Hematopoietic multipotent progenitor cell treated with erythropoietin and hydrocortisone succinate and interleukin-3 and kit ligand, for 8 days (in vitro differentiated cells): ENCODE data around the gene TGFBR2.

Experiments
- DNase-seq: peaks from one replicate; pipeline ENCODE4 v3.0.0-alpha.2; 2015

The TGFBR2 gene

DNA sequence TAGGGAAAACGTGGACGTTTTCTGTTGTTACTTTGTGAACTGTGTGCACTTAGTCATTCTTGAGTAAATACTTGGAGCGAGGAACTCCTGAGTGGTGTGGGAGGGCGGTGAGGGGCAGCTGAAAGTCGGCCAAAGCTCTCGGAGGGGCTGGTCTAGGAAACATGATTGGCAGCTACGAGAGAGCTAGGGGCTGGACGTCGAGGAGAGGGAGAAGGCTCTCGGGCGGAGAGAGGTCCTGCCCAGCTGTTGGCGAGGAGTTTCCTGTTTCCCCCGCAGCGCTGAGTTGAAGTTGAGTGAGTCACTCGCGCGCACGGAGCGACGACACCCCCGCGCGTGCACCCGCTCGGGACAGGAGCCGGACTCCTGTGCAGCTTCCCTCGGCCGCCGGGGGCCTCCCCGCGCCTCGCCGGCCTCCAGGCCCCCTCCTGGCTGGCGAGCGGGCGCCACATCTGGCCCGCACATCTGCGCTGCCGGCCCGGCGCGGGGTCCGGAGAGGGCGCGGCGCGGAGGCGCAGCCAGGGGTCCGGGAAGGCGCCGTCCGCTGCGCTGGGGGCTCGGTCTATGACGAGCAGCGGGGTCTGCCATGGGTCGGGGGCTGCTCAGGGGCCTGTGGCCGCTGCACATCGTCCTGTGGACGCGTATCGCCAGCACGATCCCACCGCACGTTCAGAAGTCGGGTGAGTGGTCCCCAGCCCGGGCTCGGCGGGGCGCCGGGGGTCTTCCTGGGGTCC lies at the start of gene TGFBR2:
TSS of gene TGFBR2 (plus strand) at position 301 of the 731 bp plus-strand sequence. CDS start at position 584, 283 bp downstream.
- peak; percentile 91 for DNase-seq

DNA sequence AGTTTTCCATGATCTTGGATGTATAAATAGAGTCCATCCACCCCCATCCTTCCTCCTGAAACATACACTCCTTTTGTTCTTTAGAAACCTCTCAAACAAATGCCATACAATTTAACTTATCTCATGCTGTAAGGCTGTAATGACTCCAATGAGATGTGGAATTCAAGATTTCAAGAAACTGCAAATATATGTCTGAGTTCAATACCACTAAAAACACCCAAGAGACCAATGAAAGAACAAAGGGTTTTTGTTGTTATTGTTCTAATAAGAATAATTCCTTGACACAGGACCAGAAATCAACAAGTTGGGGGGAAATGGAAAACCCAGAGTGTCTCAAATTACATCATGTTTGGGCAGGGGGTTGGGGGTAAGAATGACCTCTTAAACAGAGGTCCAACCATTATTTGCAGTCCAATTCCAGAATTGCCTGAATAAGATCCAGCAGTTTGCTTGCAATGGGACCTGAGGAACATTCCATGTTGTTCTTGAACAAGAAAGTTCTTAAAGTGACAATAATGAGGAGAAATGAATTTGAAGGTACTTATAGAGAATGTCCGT lies 48.6 kb upstream of the TGFBR2 start:
- DNase-seq, result no peak

DNA sequence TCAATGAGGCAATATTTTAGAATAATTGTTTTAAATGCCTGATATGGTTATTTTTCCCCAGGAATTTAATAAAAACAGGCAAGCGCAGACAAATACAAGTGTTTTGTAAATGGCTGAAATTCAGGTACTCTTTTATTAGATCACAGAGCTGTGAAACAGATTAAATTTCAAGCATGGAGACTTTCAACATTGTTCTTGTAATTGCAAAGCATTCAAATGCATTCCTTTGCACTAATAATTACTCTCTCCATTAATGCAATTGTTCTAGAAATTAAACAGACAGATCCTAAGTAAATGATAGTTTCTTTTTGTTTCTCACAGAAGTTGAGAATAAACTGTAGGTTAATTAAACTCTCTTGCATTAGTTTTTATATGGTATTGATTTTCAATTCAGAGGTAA lies 42.4 kb upstream of the TGFBR2 start:
- no peak for DNase-seq

DNA sequence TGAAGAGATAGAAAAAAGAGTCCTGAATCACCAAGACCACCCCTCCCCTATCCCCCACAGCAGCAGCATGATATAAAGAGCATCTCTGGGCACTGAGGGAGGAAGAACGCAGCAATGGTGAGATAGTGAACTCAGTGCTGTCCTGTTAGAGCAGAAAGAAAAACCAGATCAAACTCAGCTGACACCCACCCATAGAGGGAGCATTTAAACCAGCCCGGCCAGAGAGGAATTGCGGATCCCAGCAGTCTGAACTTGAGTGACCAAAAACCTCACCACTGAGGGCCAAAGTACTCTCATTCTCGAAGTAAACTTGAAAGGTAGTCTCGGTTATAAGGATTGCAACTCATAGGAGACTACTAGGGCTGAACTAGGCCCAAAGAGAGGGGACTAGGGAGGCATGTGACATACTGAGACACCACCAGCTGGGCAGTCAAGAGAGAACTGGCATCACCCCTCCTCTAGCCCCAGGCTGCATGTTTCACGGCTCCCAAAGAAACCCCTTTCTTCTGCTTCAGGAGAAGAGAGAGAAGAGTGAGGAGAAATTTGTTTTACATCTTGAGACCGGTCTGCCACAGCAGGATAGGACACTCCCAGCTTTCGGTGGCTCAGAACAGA lies 39.2 kb upstream of the TGFBR2 start:
- DNase-seq, result no peak

DNA sequence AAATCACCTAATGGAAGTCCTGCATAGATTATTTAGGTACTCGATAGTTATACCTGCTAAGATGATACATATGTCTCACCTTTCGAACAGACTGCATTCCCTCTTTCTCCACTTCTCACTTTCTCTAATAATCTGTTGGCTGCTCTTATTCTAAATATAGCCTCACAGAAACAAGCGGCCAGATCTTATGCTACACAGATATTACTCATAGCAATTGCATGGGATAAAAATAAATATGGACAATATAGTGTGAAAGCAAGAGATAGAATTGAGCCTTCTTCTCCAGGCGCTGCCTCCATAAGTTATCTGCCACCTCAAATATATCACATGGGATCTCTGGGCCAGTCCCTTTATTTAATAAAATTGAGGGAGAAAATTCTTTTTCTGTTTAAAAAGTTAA lies 29.5 kb upstream of the TGFBR2 start:
- no peak for DNase-seq

DNA sequence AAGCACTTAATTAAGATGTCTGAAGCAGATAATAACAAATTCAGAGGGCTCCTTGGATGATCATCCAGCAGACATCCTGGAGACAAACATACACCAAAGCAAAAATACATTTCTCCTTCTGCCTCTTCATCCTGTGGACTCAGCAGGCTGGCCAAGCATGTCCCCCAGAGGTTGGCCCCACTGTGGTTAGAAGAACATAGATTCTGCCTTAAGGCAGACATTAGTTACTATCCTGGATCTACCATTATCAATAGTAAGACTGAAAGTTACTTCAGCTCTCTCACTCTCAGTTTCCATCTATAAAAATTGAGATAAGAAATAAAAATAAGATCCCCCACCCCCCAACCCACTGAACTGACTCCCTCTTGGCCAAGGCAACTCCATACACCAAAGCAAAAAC lies 28.6 kb upstream of the TGFBR2 start:
- DNase-seq, result no peak

DNA sequence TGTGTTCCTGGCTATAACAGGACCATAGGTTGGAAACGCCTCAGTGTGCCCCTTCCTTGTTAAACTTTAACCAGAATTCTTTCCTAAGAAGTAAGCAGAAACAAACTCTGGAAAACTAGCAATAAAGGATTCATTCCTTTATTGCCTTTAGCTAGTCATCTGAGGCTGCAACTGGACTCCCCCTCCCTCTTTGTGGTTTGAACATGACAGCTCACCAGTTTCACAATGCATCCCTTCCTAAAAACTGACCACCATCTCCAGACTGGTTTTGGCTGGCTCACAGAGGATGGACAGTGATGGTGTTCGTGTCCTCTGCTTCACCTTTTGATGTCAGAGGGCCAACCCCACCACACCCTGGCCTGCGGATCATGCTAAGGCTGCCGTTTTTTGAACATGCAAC lies 27.9 kb upstream of the TGFBR2 start:
- DNase-seq, result no peak

DNA sequence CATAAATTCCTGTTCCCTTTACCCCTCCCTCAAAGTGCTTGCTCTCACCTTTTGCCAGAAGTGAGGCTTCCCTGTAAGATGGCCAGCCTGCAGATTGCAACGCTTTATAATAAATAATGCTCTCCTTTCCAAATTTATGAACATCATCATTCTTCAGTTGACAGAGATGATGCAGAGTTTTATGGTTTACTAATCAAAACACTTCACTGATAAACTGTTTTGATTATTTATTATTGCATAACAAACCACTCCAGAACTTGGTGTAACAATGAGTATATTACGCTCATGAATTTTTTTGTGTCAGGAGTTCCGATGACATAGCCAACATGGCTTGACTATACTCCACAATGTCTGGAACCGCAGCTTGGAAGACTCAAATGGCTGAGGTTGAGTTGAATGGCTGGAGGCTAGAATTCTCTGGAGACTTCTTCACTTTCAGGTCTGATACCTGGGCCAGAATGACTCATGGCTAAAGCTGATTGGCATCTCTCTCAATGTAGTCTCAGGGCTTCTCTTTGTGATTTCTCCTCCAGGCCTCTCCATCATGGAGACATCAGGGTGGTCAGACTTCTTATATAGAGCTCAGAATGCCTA lies 27.3 kb upstream of the TGFBR2 start:
- no peak for DNase-seq

DNA sequence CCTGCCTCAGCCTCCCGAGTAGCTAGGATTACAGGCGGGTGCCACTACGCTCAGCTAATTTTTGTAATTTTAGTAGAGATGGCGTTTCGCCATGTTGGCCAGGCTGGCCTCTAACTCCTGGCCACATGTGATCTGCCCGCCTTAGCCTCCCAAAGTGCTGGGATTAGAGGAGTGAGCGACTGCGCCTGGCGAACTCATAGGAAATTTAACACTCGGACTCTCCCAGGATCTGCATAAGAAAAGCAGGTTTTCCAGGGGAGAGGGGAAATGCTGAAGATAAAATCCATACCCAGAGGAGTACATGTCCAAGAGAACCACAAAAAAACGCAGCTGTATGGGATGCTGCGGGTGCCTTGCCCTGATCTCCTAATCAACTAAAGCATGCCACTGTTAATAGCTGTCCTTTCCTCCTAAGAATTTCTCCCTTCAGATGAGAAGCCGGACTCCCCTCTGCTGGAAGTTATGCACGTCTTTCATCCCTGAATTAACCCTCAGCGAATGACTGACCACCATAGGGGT lies 25.3 kb upstream of the TGFBR2 start:
- DNase-seq, result no peak

DNA sequence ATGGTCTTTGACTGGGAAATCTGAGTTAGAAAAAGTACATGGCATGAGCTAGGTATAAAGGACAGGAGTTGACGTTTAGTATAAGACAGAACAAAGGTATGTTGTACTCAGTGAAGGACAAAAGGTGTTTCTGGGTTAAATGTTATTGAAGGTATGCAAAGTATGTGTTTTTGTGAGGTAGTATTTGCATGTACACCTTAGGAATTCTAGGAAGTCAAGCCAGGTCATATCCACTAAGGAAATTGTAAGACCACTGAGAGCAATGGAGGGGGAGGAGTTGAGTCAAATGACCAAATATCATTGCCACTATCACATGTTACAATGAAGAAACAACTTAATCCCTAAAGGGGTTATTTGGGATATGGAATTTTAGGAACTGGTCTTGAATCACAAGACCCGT lies 24.4 kb upstream of the TGFBR2 start:
- DNase-seq, result no peak

DNA sequence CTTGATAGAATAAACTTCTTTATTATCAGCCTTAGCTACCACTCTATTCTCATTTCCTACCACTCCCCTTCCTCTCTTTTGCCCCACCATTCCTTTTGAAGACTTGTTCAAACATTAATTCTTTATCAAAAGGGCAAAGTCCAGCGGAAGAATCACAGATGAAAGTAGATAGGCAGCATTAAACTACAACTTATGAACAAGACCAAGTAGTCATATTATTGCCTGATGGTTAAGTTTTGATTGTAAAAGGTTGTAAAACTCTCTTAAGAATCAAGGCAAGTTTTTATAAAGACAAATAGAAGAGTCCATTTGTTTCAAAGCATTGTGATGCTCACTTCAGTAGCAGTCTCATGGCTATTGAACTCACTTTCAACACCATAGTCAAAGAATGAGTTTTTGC lies 22.4 kb upstream of the TGFBR2 start:
- no peak for DNase-seq

DNA sequence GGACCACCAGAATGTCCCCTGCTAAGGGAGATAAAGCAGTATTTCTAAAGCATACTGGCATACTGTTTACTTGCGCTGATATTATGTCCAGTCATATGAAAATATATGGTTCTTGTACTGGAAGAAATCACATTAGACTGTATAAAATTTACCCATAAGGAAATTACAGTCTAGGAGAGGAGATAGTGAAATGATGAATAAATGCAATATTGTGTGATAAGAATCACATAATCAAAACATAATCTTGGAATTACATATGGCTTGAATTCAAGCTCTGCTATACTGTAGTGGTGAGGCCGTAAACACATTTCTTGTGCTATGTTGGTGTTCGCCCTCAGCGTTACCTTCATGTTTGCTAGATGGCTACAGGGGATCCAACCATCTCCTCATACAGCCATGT lies 20.7 kb upstream of the TGFBR2 start:
- DNase-seq, result no peak

DNA sequence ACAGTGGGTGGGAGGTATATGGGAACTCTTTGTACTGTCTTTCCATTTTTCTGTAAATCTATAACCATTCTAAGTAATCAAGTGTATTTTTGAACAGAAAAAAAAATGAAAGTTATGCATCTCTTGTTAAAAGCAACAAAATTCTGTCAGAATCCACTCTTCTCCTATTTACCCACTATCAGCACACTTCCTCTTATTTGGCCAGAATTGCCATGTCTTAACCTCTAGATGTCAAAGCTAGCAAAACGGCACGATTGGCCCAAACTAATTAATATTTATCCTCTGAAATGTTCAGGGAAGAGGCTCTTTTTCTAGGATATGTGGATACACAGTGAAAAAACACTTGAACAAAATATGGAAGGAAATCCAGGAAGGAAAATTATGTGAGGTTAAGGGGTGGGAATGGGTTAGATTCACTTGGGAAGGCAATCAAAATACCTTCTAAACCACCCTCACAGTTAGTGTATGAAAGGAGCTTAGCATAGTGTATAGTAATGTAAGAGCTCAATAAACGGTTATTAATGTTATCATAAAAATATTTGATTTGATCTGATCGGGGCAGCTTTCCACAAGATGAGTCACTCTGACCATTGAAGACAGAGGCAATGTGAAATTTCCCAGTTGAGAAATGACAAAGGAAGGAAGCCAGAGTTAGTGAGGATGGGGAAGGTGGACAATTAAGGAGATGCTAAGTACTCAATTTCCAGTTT lies 20.1 kb upstream of the TGFBR2 start:
- DNase-seq, result no peak

DNA sequence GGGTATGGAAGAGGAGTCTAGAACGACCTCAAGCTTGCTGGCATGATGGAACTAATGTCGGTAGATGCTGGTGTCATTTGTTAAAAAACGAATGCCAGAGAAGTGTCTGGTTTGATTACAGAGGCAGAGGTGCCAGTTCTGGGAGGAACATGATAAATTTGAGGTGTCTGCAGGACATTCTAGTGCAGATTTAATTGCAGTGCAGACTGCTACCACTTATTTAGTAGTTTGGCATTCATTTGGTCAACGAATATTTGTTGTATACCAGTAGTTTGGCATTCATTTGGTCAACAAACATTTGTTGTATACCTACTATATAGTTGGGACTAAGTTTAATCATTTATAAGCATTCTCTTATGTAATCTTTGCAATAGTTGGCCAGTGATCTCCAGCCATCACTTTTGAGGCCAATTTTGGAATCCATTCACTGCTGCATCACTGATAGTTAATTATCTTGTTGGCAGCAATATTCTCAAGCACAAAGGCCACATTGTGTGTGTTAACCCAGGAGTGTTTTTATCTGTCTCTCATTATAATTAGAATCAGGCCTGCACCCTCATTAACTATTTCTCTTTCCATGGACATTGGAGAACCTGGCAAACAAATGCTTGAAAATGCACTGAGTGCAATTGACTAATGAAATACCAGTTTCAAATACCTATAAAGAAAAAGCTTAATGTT lies 19.5 kb upstream of the TGFBR2 start:
- no peak for DNase-seq

DNA sequence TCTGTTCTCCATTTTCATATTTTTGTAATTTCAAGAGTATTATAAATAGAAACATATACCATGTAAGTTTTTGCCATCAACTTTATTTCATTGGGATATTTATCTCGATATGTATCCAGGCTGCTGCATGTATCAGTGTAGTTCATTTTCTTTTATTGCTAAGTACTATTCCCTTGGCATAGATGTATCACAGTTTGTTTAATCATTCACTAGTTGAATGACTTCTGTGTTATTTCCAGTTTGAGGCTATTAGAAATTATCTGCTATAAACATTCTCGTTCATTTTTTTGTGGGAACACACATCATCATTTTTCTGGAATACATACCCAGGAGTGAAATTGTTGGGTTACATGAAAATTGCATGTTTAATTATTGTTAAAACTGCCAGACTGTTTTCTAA lies 18.5 kb upstream of the TGFBR2 start:
- DNase-seq, result no peak

DNA sequence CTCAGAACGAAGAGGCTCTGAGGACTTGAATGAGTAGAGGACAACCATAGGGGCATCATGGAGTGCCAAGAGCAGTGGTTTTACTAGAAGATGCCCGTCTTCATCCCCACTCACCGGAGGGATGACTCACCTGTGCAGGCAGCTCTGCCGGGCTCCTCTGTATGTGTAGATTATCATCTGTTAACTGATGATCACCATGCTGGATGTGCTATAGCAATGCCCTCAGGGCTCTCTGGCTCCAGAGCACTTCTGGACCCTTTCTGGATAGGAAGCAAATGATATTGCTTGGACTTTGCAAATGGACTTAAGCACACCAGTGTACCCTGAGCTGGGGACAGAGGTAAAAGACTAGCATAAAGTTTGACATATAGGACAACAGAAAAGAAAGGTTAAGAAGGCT lies 10.2 kb upstream of the TGFBR2 start:
- no peak for DNase-seq

DNA sequence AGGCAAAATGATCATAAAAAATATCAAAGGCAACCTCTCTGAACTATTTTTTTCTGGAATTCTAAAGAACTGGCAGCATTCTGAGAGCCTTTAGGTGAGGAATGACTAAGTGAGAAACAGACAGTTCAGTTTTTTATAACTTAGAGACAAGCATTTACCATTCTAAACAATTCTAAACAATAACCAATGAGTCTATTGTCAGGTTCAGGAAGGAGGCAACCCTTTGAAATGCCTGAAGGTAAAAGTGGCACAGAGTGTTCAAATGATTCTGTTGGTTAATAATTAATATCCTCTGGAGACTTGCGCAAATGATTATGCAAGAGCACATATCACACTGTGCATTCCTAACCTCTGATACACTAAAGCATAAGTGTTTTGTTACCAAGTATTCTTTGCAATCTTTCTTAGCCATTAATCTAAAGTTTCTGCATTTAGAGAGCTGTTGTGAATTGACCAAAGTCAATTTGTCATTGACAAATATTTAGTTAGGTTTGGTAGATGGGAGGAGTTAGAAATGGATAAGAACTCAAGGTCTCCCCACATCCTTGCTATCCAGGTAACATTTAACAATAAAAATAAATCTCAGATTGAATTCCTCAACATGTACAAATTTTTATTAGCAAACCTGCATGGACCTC lies 9.2 kb upstream of the TGFBR2 start:
- no peak for DNase-seq

DNA sequence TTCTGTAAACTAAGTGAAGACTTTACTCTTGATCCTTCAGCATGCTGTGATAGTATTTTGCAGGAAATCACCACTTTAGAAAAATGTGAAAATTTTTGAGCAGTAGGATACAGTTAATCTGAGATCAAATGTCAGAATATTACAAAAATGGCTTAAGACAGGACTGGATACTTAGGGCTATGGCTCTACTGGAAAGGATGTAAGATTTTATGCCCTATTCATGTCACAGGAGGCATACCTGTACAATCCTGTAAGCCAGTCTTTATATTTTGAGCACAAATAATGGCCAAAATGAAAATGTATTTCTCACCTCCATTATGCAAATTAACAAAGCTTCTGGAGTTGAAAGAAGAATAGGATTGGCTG lies 8.6 kb upstream of the TGFBR2 start:
- no peak for DNase-seq

DNA sequence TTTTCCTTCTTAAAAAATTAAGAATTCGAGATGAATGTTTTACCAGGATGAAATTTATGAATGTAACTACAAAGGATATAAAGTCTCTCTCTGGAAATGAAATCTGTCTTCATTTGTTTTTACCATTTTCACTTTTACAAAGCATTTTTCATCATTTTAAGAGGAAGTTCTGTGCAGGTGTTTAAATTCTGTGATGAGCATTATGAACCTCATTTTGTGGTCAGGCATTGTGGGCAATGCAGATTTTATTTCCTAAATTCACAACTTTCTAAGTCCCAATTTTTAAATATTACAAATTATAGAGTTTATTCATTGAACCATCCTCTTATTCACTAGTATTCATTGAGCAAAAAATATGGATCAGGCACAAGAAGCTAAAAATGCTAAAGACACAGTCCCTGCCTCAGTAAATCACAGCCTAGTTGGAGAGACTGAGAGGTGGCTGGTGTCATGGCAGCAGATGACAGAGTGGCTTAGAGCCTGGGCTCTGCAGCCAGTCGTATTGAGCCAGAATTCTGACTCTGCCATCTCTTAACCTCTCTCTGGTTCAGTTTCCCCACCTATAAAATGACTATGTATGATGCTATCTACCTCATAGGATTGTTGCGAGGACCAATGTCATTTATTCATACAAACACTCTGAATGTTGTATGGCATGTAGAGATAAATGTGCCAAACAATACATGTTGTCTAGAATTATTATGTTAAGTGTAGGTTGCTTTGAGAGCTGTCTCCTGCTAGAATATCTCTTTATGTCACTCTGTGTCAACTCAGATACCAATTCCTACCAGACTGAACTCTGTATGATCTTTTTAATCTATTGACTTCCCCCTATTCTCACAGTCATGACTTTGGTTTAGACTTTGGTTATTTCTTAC lies 7.5 kb upstream of the TGFBR2 start:
- no peak for DNase-seq

DNA sequence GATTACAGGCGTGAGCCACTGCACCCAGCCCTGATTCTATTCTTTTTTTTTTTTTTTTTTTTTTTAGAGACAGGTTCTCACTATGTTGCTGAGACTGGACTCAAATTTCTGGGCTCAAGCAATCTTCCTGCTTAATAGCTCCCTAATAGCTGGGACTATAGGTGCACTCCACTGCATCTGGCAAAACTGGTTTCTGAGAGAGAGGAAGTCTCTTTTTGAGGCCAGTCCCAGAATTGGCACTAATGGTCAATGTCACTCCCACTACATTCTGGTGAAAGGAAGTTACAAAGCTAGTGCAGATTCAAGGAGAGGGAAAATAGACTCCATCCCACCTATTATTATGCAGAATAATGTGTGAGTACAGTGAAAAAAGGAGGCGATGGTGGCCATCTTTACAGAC lies 5.8 kb upstream of the TGFBR2 start:
- no peak for DNase-seq

DNA sequence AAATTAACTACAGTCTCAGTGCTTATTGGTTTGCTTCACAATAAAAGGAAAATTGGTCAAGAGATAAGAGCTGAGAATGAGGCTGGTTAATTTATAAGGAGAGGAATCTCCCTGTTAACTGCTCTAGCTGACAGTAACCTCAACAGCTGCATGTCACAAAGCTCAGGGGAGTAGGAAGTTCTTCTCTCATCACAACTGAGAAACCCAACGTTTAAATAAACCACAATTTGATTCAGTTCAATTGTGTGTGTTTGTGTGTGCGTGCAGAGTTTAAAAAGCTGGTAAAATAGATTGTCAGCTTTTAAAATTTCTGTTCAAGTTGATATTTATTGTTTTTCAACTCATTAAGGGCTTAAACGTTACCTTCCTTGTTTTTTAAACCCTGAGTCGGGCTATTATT lies 3.5 kb upstream of the TGFBR2 start:
- no peak for DNase-seq
